A549 (cell line): Measurements from ENCODE around the gene POLD2. TPM values are rescaled to one million over a fixed set of nuclear protein-coding genes. Genes with fewer than 3 reads are reported as not detected.

Experiments
- ATAC-seq, 2 experiments: fragments of 200-7000 bp in 1 of 2; fragments of >200 bp in 1 of 2; cut with Nextera tagmentation in 1 of 2; cut with Tn5 transposase in 1 of 2; 3 replicates each; pipeline versions ENCODE4 v1.8.0 to v1.9.1; 2018 to 2020; ENCODE audit warnings: mild to moderate bottlenecking in 1 of 2, moderate library complexity in 1 of 2
- CTCF ChIA-PET: fragments of 300-600 bp; sonication (Branson Sonifier 250); formaldehyde crosslinking; extraction: SDS; loops from one replicate; lab custom pipeline; 2021; ENCODE audit warnings: antibody characterized with exemption, inconsistent platforms; lab: Yijun Ruan, JAX
- POLR2A ChIA-PET: fragments of 350-600 bp; formaldehyde crosslinking; extraction: SDS; loops from one replicate; lab custom pipeline; 2021; ENCODE audit warnings: antibody characterized with exemption, inconsistent platforms; lab: Yijun Ruan, JAX
- DNase-seq, 2 experiments: peaks; one replicate each; pipeline versions ENCODE4 v3.0.0 to v3.0.0-alpha.2; 2011 to 2016; ENCODE audit warnings: low read depth in 1 of 2, low spot score in 1 of 2
- FAIRE-seq: peaks from 2 replicates; lab custom pipeline; 2011; peaks lifted over from hg19 to GRCh38; lab: Jason Lieb, UNC
- H3K27ac ChIP-seq, 2 experiments: fragments of >200 bp; sonication (Bioruptor Twin); formaldehyde crosslinking; 3 replicates each; pipeline ENCODE4 v1.5.1; 2016 to 2017
- H3K4me1 ChIP-seq: fragments of >200 bp; sonication (Bioruptor Twin); formaldehyde crosslinking; 3 replicates; pipeline ENCODE4 v1.6.1; 2016
- H3K4me2 ChIP-seq: fragments of >200 bp; sonication (Bioruptor Twin); formaldehyde crosslinking; 3 replicates; pipeline ENCODE4 v1.6.1; 2016
- H3K4me3 ChIP-seq: fragments of >200 bp; sonication (Bioruptor Twin); formaldehyde crosslinking; 3 replicates; pipeline ENCODE4 v1.5.1; 2016
- H3K9me3 ChIP-seq: fragments of >200 bp; sonication (Bioruptor Twin); formaldehyde crosslinking; 3 replicates; pipeline ENCODE4 v1.6.1; 2016
- CHD2 ChIP-seq: fragments of 150-350 bp; IDR thresholded peaks from 2 replicates; pipeline ENCODE4 v1.6.1; 2014; ENCODE audit warnings: low read length; ENCODE audit not compliant: partially characterized antibody
- EHF ChIP-seq: fragments of 250-450 bp; sonication (Bioruptor Pico); IDR thresholded peaks from 2 replicates; pipeline ENCODE4 v1.5.0; 2020; ENCODE audit warnings: mild to moderate bottlenecking
- EP300 ChIP-seq, 2 experiments: fragments of >200 bp; sonication (Bioruptor Twin); formaldehyde crosslinking; IDR thresholded peaks; 2 replicates in 1 of 2; 3 replicates in 1 of 2; pipeline ENCODE4 v1.6.1; 2016 to 2017
- FOSL2 ChIP-seq, 2 experiments: fragments of 450-650 bp in 1 of 2; fragments of >200 bp in 1 of 2; sonication (Bioruptor Twin) in 1 of 2; formaldehyde crosslinking; IDR thresholded peaks; 2 replicates each; pipeline versions ENCODE4 v1.5.0 to v1.6.1; 2016 to 2020; ENCODE audit warnings: mild to moderate bottlenecking in 1 of 2, moderate library complexity in 1 of 2
- HDAC2 ChIP-seq: fragments of 200-600 bp; sonication (generic); IDR thresholded peaks from 2 replicates; pipeline ENCODE4 v1.6.1; 2016
- JUN ChIP-seq, 2 experiments: fragments of >200 bp; sonication (Bioruptor Twin); formaldehyde crosslinking; IDR thresholded peaks; 2 replicates in 1 of 2; 3 replicates in 1 of 2; pipeline ENCODE4 v1.6.1; 2016 to 2017
- KDM5A ChIP-seq: fragments of 200-600 bp; sonication (generic); IDR thresholded peaks from 2 replicates; pipeline ENCODE4 v1.6.1; 2016; ENCODE audit warnings: antibody characterized with exemption, mild to moderate bottlenecking
- MYC ChIP-seq: IDR thresholded peaks from 2 replicates; pipeline ENCODE4 v1.6.1; 2012; ENCODE audit warnings: mild to moderate bottlenecking, inconsistent platforms, low read length, improper control_type of control experiment, borderline replicate concordance
- NFE2L2 ChIP-seq: fragments of 150-350 bp; conservative IDR thresholded peaks from 2 replicates; pipeline ENCODE4 v1.6.1; 2014; ENCODE audit warnings: low read length
- PHF8 ChIP-seq: fragments of 200-600 bp; sonication (generic); IDR thresholded peaks from 2 replicates; pipeline ENCODE4 v1.6.1; 2016; ENCODE audit warnings: low read depth, mild to moderate bottlenecking, antibody characterized with exemption, moderate library complexity, borderline replicate concordance
- POLR2A ChIP-seq: IDR thresholded peaks from 2 replicates; pipeline ENCODE4 v1.6.1; 2012; ENCODE audit warnings: mild to moderate bottlenecking, low read length
- RARB ChIP-seq: fragments of 250-450 bp; sonication (Bioruptor Pico); IDR thresholded peaks from 2 replicates; pipeline ENCODE4 v1.8.0; 2021; ENCODE audit warnings: mild to moderate bottlenecking, moderate library complexity
- SREBF2 ChIP-seq: fragments of 450-650 bp; IDR thresholded peaks from 2 replicates; pipeline ENCODE4 v1.6.1; 2014; ENCODE audit warnings: mild to moderate bottlenecking, moderate library complexity
- TFCP2L1 ChIP-seq: fragments of 250-450 bp; sonication (Bioruptor Pico); IDR thresholded peaks from 2 replicates; pipeline ENCODE4 v1.5.0; 2021; ENCODE audit warnings: mild to moderate bottlenecking
- ZSCAN20 ChIP-seq: fragments of 250-450 bp; sonication (Bioruptor Pico); IDR thresholded peaks from 2 replicates; pipeline ENCODE4 v1.8.0; 2022; ENCODE audit warnings: mild to moderate bottlenecking, moderate library complexity
- WGBS: methylation state at CpG from one replicate; pipeline ENCODE4 v1.1.6; 2017; ENCODE audit errors: missing lambda C conversion rate; 5-methylcytosine and 5-hydroxymethylcytosine counted together
- polyA plus RNA-seq, 4 experiments: library from polyadenylated mRNA; depleted of rRNA in 3 of 4; stranded (reverse); fragments of >200 nt; fragmentation: RNase III in 1 of 4; extraction: RNeasy Plus Mini Kit Qiagen cat#74134 plus additional on column Dnase treatment in 1 of 4; gene quantifications; 2 replicates in 3 of 4; 3 replicates in 1 of 4; pipeline ENCODE4 v1.2.3, GENCODE V29; 2011 to 2017
- TF ChIP-seq, protein P1 (sequence below): fragments of 250-450 bp; sonication (Bioruptor Pico); IDR thresholded peaks from 2 replicates; pipeline ENCODE4 v1.5.0; 2021; ENCODE audit warnings: mild to moderate bottlenecking, moderate library complexity, borderline replicate concordance
- TF ChIP-seq, protein P2 (sequence below): IDR thresholded peaks from 2 replicates; pipeline ENCODE4 v1.6.1; 2012
- TF ChIP-seq, protein P3 (sequence below): fragments of 450-650 bp; IDR thresholded peaks from 2 replicates; pipeline ENCODE4 v1.6.1; 2014; ENCODE audit warnings: antibody characterized with exemption
- TF ChIP-seq, protein P4 (sequence below): fragments of >200 bp; sonication (Bioruptor Twin); formaldehyde crosslinking; IDR thresholded peaks from 3 replicates; pipeline ENCODE4 v1.6.1; 2016
- TF ChIP-seq, protein P5 (sequence below): fragments of >200 bp; sonication (Bioruptor Twin); formaldehyde crosslinking; IDR thresholded peaks from 2 replicates; pipeline ENCODE4 v1.6.1; 2016
- TF ChIP-seq, protein P6 (sequence below): IDR thresholded peaks from 2 replicates; pipeline ENCODE4 v1.6.1; 2012; ENCODE audit warnings: low read depth, borderline replicate concordance
- TF ChIP-seq, protein P7 (sequence below): fragments of 250-450 bp; sonication (Bioruptor Pico); IDR thresholded peaks from 2 replicates; pipeline ENCODE4 v1.5.0; 2020; ENCODE audit warnings: low read depth, mild to moderate bottlenecking, moderate library complexity

The POLD2 gene
- polyA plus RNA-seq, 2 of the 4 experiments (the other 2 are of a cell fraction) = 126 to 138 TPM

DNA sequence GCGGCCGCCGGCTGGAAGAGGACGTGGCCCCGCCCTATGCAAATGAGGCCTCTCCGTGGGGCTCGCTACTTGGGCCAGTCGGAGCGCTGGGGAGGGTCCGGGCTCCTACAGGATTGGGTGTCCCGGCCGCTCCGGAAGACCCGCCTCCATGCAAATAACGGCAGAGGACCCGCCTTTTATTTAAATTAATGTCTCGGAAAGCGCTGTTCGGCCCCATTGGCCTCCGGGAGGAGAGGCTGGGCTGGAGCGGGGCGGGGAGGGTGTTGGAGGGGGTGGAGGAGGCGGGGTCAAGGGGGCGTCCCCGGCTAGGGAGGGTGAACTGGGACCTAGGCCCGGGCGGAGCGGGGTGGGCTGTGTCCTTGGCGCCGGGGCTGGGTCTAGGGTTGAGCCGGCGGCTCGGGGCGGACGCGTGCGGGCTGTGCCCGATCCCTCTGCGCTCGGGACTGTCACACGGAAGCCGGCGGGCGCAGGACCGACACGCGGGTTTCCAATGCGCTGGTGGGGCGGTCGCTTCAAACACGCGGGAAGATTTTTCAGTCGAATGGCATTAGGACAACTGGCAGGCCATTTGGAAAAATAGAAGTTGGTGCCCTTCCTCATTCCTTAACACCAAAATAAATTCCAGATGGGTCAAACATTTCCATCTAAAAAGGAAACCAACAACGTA, 40.7 kb downstream of the POLD2 start:
- peak overlapping the region; percentile 72 for H3K4me2 ChIP-seq
- H3K9me3 ChIP-seq = no peaks in the 10 kb centered on the region
- FAIRE-seq (no peak), ATAC-seq (peak; percentile 94 to 98), DNase-seq (peak; percentile 97 to 98)
- CTCF ChIA-PET = no interaction called here
- 2% methylated on average over 41 of the region's 54 CpGs for WGBS
- TF ChIP-seq, protein P1, sequence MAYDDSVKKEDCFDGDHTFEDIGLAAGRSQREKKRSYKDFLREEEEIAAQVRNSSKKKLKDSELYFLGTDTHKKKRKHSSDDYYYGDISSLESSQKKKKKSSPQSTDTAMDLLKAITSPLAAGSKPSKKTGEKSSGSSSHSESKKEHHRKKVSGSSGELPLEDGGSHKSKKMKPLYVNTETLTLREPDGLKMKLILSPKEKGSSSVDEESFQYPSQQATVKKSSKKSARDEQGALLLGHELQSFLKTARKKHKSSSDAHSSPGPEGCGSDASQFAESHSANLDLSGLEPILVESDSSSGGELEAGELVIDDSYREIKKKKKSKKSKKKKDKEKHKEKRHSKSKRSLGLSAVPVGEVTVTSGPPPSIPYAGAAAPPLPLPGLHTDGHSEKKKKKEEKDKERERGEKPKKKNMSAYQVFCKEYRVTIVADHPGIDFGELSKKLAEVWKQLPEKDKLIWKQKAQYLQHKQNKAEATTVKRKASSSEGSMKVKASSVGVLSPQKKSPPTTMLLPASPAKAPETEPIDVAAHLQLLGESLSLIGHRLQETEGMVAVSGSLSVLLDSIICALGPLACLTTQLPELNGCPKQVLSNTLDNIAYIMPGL (CRISPR knock-in tag) = no peak
- TF ChIP-seq, protein P2, sequence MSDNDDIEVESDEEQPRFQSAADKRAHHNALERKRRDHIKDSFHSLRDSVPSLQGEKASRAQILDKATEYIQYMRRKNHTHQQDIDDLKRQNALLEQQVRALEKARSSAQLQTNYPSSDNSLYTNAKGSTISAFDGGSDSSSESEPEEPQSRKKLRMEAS = peak; percentile 55; the same call in 1 of the 2 replicates
- TF ChIP-seq PHF8 (peak; percentile 88), EHF (CRISPR knock-in tag) (0 out of 2 replicates have a peak, but pooled peaks have one; percentile 24), MYC (no peak), JUN (IDR thresholded peaks at IDR 0.05) (0 out of 5 replicates have a peak, but pooled peaks of 1 of the 2 experiments have one; percentile 24), RARB (no peak), KDM5A (no peak), POLR2A (peak; percentile 82), SREBF2 (no peak), TFCP2L1 (CRISPR knock-in tag) (no peak; the same call in 1 of the 2 replicates), CHD2 (no peak), EP300 (IDR thresholded peaks at IDR 0.05) (no peak), HDAC2 (no peak), NFE2L2 (no peak), FOSL2 (IDR thresholded peaks at IDR 0.05) (no peak), FOSL2 (CRISPR knock-in tag; IDR thresholded peaks at IDR 0.05) (no peak), ZSCAN20 (CRISPR knock-in tag) (0 out of 2 replicates have a peak, but pooled peaks have one; percentile 42)
- TF ChIP-seq, protein P3, sequence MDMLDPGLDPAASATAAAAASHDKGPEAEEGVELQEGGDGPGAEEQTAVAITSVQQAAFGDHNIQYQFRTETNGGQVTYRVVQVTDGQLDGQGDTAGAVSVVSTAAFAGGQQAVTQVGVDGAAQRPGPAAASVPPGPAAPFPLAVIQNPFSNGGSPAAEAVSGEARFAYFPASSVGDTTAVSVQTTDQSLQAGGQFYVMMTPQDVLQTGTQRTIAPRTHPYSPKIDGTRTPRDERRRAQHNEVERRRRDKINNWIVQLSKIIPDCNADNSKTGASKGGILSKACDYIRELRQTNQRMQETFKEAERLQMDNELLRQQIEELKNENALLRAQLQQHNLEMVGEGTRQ = no peak
- TF ChIP-seq, protein P4, sequence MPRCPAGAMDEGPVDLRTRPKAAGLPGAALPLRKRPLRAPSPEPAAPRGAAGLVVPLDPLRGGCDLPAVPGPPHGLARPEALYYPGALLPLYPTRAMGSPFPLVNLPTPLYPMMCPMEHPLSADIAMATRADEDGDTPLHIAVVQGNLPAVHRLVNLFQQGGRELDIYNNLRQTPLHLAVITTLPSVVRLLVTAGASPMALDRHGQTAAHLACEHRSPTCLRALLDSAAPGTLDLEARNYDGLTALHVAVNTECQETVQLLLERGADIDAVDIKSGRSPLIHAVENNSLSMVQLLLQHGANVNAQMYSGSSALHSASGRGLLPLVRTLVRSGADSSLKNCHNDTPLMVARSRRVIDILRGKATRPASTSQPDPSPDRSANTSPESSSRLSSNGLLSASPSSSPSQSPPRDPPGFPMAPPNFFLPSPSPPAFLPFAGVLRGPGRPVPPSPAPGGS = 0 out of 3 replicates have a peak, but pooled peaks have one; percentile 2
- TF ChIP-seq, protein P5, sequence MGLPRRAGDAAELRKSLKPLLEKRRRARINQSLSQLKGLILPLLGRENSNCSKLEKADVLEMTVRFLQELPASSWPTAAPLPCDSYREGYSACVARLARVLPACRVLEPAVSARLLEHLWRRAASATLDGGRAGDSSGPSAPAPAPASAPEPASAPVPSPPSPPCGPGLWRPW = no peak
- TF ChIP-seq, protein P6, sequence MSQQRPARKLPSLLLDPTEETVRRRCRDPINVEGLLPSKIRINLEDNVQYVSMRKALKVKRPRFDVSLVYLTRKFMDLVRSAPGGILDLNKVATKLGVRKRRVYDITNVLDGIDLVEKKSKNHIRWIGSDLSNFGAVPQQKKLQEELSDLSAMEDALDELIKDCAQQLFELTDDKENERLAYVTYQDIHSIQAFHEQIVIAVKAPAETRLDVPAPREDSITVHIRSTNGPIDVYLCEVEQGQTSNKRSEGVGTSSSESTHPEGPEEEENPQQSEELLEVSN = peak; percentile 69; the same call in 1 of the 2 replicates
- TF ChIP-seq, protein P7, sequence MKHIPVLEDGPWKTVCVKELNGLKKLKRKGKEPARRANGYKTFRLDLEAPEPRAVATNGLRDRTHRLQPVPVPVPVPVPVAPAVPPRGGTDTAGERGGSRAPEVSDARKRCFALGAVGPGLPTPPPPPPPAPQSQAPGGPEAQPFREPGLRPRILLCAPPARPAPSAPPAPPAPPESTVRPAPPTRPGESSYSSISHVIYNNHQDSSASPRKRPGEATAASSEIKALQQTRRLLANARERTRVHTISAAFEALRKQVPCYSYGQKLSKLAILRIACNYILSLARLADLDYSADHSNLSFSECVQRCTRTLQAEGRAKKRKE (CRISPR knock-in tag) = 0 out of 2 replicates have a peak, but pooled peaks have one; percentile 29
- peak overlapping the region; percentile 51 for H3K4me3 ChIP-seq
- peak overlapping the region; percentile 71 to 94 for H3K27ac ChIP-seq
- H3K4me1 ChIP-seq = peaks cover 5% of the 10 kb centered on the region; the same call in 2 of the 3 replicates
- POLR2A ChIA-PET = no interaction called here
